GM12878 (cell line): ENCODE data around the gene LRIG3. TPM values are rescaled to one million over a fixed set of nuclear protein-coding genes. Genes with fewer than 3 reads are reported as not detected.

Source experiments
- ATAC-seq: fragments of 200-7000 bp; cut with Tn5 transposase; 3 replicates; pipeline ENCODE4 v1.9.1; 2020; ENCODE audit warnings: mild to moderate bottlenecking, moderate library complexity
- BruUV-seq: library from RNA; stranded (reverse); fragments of 400-500 nt; replicated peaks from 2 replicates; lab custom pipeline; 2021; lab: Mats Ljungman, UMichigan
- CTCF ChIA-PET: fragments of 300-600 bp; sonication (Branson Sonifier 250); formaldehyde crosslinking; extraction: SDS; loops from one replicate; lab custom pipeline; 2021; ENCODE audit warnings: inconsistent platforms; lab: Yijun Ruan, JAX
- POLR2A ChIA-PET: fragments of 350-600 bp; formaldehyde crosslinking; extraction: SDS; loops from one replicate; lab custom pipeline; 2021; ENCODE audit warnings: inconsistent platforms; lab: Charles Lee
- RAD21 ChIA-PET: fragments of 300-600 bp; sonication (Branson Sonifier 250); formaldehyde crosslinking; loops from one replicate; lab custom pipeline; 2023; ENCODE audit warnings: antibody characterized with exemption; ENCODE audit not compliant: unreplicated experiment; lab: Charles Lee
- SMC1A ChIA-PET: fragments of 300-600 bp; sonication (Branson Sonifier 250); formaldehyde crosslinking; loops from one replicate; lab custom pipeline; 2023; ENCODE audit not compliant: unreplicated experiment, uncharacterized antibody; lab: Charles Lee
- DNase-seq: peaks from one replicate; pipeline ENCODE4 v3.0.0-alpha.2; 2011; ENCODE audit warnings: low read depth, low spot score
- FAIRE-seq: peaks from 3 replicates; lab custom pipeline; 2011; peaks lifted over from hg19 to GRCh38; lab: Jason Lieb, UNC
- H2AFZ ChIP-seq: 2 replicates; pipeline ENCODE4 v1.6.0; 2011; ENCODE audit warnings: low read depth, low read length, control low read depth; ENCODE audit not compliant: control insufficient read depth
- H3K27ac ChIP-seq: 2 replicates; pipeline ENCODE4 v1.5.1; 2011; ENCODE audit warnings: control low read depth; ENCODE audit not compliant: control insufficient read depth, insufficient read depth
- H3K27me3 ChIP-seq, 2 experiments: replicated peaks in 1 of 2; 2 replicates each; pipeline versions ENCODE4 v1.6.0 to v1.6.1; 2011; ENCODE audit warnings: low read length in 1 of 2; ENCODE audit not compliant: control insufficient read depth in 2 of 2, insufficient read depth in 2 of 2
- H3K36me3 ChIP-seq, 2 experiments: 2 replicates each; pipeline ENCODE4 v1.5.1; 2011; ENCODE audit warnings: low read length in 1 of 2; ENCODE audit not compliant: control insufficient read depth in 2 of 2, insufficient read depth in 2 of 2
- H3K4me1 ChIP-seq: 2 replicates; pipeline ENCODE4 v1.6.1; 2011; ENCODE audit warnings: mild to moderate bottlenecking, low read length, moderate library complexity, mixed read lengths; ENCODE audit not compliant: control insufficient read depth, insufficient read depth
- H3K4me2 ChIP-seq: 2 replicates; pipeline ENCODE4 v1.6.0; 2011; ENCODE audit warnings: control low read depth; ENCODE audit not compliant: control insufficient read depth, insufficient read depth
- H3K4me3 ChIP-seq: fragments of 200-600 bp; sonication (generic); 2 replicates; pipeline ENCODE4 v1.5.1; 2016
- H3K79me2 ChIP-seq: 2 replicates; pipeline ENCODE4 v1.6.0; 2011; ENCODE audit warnings: low read length; ENCODE audit not compliant: control insufficient read depth, insufficient read depth
- H3K9ac ChIP-seq: 2 replicates; pipeline ENCODE4 v1.8.0; 2011; ENCODE audit warnings: low read length, control low read depth, mixed read lengths; ENCODE audit not compliant: control insufficient read depth, insufficient read depth
- H3K9me3 ChIP-seq: replicated peaks from 3 replicates; pipeline ENCODE4 v1.5.1; 2011; ENCODE audit warnings: mild to moderate bottlenecking, low read length; ENCODE audit not compliant: control insufficient read depth, insufficient read depth
- H4K20me1 ChIP-seq: 2 replicates; pipeline ENCODE4 v1.6.0; 2011; ENCODE audit not compliant: control insufficient read depth, insufficient read depth
- CBX5 ChIP-seq: sonication (generic); IDR thresholded peaks from 2 replicates; pipeline ENCODE4 v1.6.1; 2016; ENCODE audit warnings: low read depth, moderate library complexity, mild to moderate bottlenecking, inconsistent platforms
- EED ChIP-seq: sonication (generic); IDR thresholded peaks from 2 replicates; pipeline ENCODE4 v1.6.1; 2016; ENCODE audit warnings: antibody characterized with exemption, low read depth
- MTA3 ChIP-seq: IDR thresholded peaks from 2 replicates; pipeline ENCODE4 v1.6.1; 2012; ENCODE audit warnings: low read length, inconsistent platforms, borderline replicate concordance
- MXI1 ChIP-seq: fragments of 150-350 bp; IDR thresholded peaks from 2 replicates; pipeline ENCODE4 v1.6.1; 2011; ENCODE audit warnings: low read depth, mild to moderate bottlenecking, inconsistent platforms, low read length, improper control_type of control experiment
- POLR2A ChIP-seq: IDR thresholded peaks from 2 replicates; pipeline ENCODE4 v1.6.1; 2011; ENCODE audit warnings: low read depth, mild to moderate bottlenecking, low read length
- POLR2AphosphoS5 ChIP-seq: IDR thresholded peaks from 2 replicates; pipeline ENCODE4 v1.6.1; 2011; ENCODE audit warnings: mild to moderate bottlenecking, low read length, inconsistent platforms
- RUNX3 ChIP-seq: IDR thresholded peaks from 2 replicates; pipeline ENCODE4 v1.6.1; 2012; ENCODE audit warnings: low read length, inconsistent platforms
- YY1 ChIP-seq: IDR thresholded peaks from 2 replicates; pipeline ENCODE4 v1.6.1; 2011; ENCODE audit warnings: low read depth, mild to moderate bottlenecking, low read length
- whole genome bisulfite sequencing: methylation state at CpG from one replicate; pipeline ENCODE4 v1.1.6; 2016; ENCODE audit warnings: low lambda C conversion rate; ENCODE audit not compliant: insufficient replicate concordance, insufficient coverage; ENCODE audit errors: missing lambda C conversion rate; 5-methylcytosine and 5-hydroxymethylcytosine counted together
- in situ Hi-C: fragments of 300-500 bp; cut with MboI; formaldehyde crosslinking; loops from 9 replicates; pipeline ENCODE4 v1.14.3; 2018; ENCODE audit warnings: mixed read lengths
- intact Hi-C: fragments of 100-400 bp; cut with micrococcal nuclease; formaldehyde crosslinking; loops from one replicate; pipeline ENCODE4 v1.14.2; 2022; ENCODE audit not compliant: unreplicated experiment
- polyA plus RNA-seq, 11 experiments: library from polyadenylated mRNA; depleted of rRNA in 4 of 11; unstranded in 6 of 11; stranded (reverse) in 5 of 11; fragments of >200 nt; fragmentation: Nextera tagmentation in 4 of 11; fragmentation: Illumina TruSeq in 1 of 11; extraction: Ambion mirVana in 4 of 11; extraction: Trizol in 1 of 11; gene quantifications; 1 replicate in 1 of 11; 2 replicates in 10 of 11; pipeline versions ENCODE4 v1.2.1 to v1.2.3, GENCODE V29; 2011 to 2016; ENCODE audit warnings: inconsistent platforms in 2 of 11, missing spikeins in 2 of 11, low read depth in 1 of 11
- total RNA-seq, 4 experiments: library from RNA; depleted of rRNA in 3 of 4; stranded (reverse); fragments of >200 nt in 3 of 4; fragmentation: Illumina TruSeq in 1 of 4; extraction: Trizol in 1 of 4; gene quantifications; 2 replicates each; pipeline versions ENCODE4 v1.2.1 to v1.2.3, GENCODE V29; 2013 to 2021

The LRIG3 gene
- total and polyA plus RNA-seq, 10 of the 15 experiments (the other 5 are each of a cell fraction or from before 2014, with no cell fraction given): 0.95 to 8.5 (median 5.0) TPM

DNA sequence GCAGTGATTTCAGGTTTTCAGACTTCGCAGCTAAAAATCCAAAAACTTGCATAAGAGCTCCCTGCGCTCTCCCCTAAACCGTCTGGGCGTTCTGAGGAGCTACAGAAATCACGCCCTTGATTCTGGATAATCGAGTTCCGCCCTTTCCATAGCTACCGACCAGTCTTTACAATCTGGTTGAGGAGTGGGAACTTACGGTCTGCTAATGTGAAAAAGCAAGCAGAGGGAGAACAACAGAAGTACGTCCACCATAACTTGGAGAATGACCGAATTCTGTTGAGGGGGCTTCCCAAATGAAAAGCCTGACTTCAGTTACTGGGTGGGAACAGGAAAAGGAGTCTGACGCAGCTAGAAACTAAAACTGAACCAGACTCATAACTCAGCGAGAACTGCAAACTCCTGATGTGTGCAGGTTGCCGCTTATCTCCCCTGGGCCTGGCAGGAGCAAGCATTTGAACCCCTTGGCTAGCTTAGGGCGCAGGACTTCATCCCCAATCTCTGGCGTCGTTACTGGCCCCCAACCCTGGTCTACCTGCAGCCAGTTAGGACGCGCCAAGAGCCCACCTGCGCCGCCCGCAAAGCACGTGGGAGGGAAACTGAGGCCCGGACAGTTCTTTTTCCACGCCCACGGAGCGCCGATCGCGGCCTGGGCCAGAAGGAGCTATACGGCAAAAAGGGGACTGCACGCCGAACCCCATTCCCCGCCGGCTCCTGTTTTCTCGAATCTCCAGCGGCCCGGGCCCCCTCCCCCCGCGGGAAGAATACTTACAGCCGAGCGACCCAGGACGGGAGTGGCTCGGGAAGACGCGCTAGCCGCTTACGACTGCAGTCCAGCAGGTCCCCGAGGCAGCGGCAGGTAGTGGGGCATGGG lies 838 bp downstream of the LRIG3 start:
- peaks cover 3% of the 10 kb centered on the region; the same call in 1 of the 2 replicates for H3K4me1 ChIP-seq
- H3K9me3 ChIP-seq: no peaks in the 10 kb centered on the region
- peak overlapping the region; percentile 66 for H3K4me2 ChIP-seq
- no peaks in the 10 kb centered on the region for H3K36me3 ChIP-seq
- peak overlapping the region; percentile 90 for H2AFZ ChIP-seq
- no peak for DNase-seq
- no peaks in the 10 kb centered on the region for H3K27me3 ChIP-seq
- POLR2A ChIA-PET: no interaction called here
- RAD21 ChIA-PET: no interaction called here
- H4K20me1 ChIP-seq: no peaks in the 10 kb centered on the region
- peak; percentile 33; the same call in 1 of the 3 replicates for ATAC-seq
- in situ Hi-C loops: no loop called here
- WGBS: 31% methylated on average over 40 of the region's 50 CpGs
- intact Hi-C loops: no loop called here
- peaks cover 30% of the 10 kb centered on the region for H3K79me2 ChIP-seq
- BruUV-seq: no TSS peak
- CTCF ChIA-PET: interaction anchor here (0.6 kb wide), 1 partner anchor 22 kb away, joined by 3 read pairs; no protein-coding TSS in a partner anchor
- peak overlapping the region; percentile 73 for H3K4me3 ChIP-seq
- 0 out of 2 replicates have a peak, but pooled peaks have one; percentile 49 for TF ChIP-seq CBX5
- peak; percentile 41; the same call in 1 of the 2 replicates for TF ChIP-seq EED
- TF ChIP-seq MTA3: no peak
- 0 out of 2 replicates have a peak, but pooled peaks have one; percentile 4 for TF ChIP-seq RUNX3
- TF ChIP-seq MXI1: no peak
- TF ChIP-seq POLR2A: peak; percentile 36
- TF ChIP-seq POLR2AphosphoS5: 0 out of 2 replicates have a peak, but pooled peaks have one; percentile 21
- TF ChIP-seq YY1: 0 out of 2 replicates have a peak, but pooled peaks have one; percentile 12
- TF ChIP-seq, all 136 proteins: peak for 6
- peak overlapping the region; percentile 68 for H3K27ac ChIP-seq
- SMC1A ChIA-PET: interaction anchor here (0.7 kb wide), 1 partner anchor 97 kb away, joined by 3 read pairs; no protein-coding TSS in a partner anchor
- peak overlapping the region; percentile 76 for H3K9ac ChIP-seq
- FAIRE-seq: no peak
